Memory B cell (primary cell): ENCODE data around the gene KRT32.

Source experiments
- ATAC-seq: fragments of 150-1000 bp; cut with Tn5 transposase; 2 replicates; pipeline ENCODE4 v1.10.0; 2021; ENCODE audit warnings: low read depth, mild to moderate bottlenecking, moderate library complexity
- DNase-seq, 2 donors: peaks; one replicate each; pipeline ENCODE4 v3.0.0; 2022; ENCODE audit warnings: low spot score in 2 of 2
- H3K27ac Mint-ChIP-seq: one replicate; pipeline ENCODE4 v1.8.0; 2022; ENCODE audit warnings: mild to moderate bottlenecking, moderate library complexity, mixed read lengths
- H3K27me3 Mint-ChIP-seq: one replicate; pipeline ENCODE4 v1.8.0; 2022; ENCODE audit warnings: mixed read lengths
- H3K36me3 Mint-ChIP-seq: one replicate; pipeline ENCODE4 v1.8.0; 2022; ENCODE audit warnings: mild to moderate bottlenecking, mixed read lengths
- H3K4me1 Mint-ChIP-seq: one replicate; pipeline ENCODE4 v1.8.0; 2022; ENCODE audit warnings: mixed read lengths
- H3K4me3 Mint-ChIP-seq: one replicate; pipeline ENCODE4 v1.8.0; 2022; ENCODE audit warnings: mild to moderate bottlenecking, moderate library complexity, mixed read lengths
- H3K9me3 Mint-ChIP-seq: one replicate; pipeline ENCODE4 v1.8.0; 2022; ENCODE audit warnings: mixed read lengths

KRT32 gene

DNA sequence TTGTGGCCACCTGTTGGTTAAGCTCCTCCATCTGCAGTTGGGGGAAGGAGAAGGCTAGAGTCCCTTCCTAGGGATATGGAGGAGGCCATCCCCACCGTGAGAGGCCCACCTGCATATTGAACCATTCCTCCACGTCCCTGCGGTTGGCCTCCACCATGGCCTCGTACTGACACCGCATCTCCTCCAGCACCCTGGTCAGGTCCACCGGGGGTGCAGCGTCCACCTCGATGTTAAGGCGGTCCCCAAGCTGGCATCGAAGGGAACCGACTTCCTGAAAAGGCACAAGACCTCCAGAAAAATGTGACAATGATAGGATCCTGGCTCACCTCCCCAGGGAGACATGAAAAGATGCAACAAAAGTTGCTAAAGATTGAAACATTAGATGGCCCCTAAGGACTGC lies 3.0 kb downstream of the KRT32 start:
- ATAC-seq: no peak
- H3K4me1 Mint-ChIP-seq: no peaks in the 10 kb centered on the region
- no peaks in the 10 kb centered on the region for H3K9me3 Mint-ChIP-seq
- peaks cover 11% of the 10 kb centered on the region for H3K27me3 Mint-ChIP-seq
- no peak for DNase-seq
- H3K27ac Mint-ChIP-seq: no peak overlapping the region
- no peaks in the 10 kb centered on the region for H3K36me3 Mint-ChIP-seq
- H3K4me3 Mint-ChIP-seq: no peak overlapping the region

DNA sequence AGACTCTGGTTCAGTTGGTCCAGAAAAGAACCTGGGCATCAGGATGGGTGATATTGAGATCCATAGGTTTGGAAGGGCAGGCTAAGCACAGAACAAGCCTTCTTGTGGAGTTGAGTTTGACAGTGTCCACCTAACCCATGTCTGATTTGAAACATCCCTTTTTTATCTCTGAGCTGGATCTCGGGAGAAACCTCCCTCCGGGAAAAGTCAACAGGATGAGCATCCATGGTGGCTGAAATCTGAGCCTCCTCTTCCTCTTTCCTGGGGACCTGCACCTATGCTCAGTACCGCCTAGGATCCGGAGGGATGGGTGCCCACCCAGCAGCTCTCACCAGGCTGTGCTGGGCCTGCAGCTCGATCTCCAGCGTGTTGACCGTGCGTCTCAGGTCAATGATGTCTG lies 3.4 kb downstream of the KRT32 start:
- Mint-ChIP-seq H3K4me3 (no peak overlapping the region), H3K27ac (no peak overlapping the region), H3K4me1 (no peaks in the 10 kb centered on the region), H3K9me3 (no peaks in the 10 kb centered on the region), H3K36me3 (no peaks in the 10 kb centered on the region), H3K27me3 (peaks cover 13% of the 10 kb centered on the region)
- ATAC-seq: no peak
- DNase-seq: no peak

DNA sequence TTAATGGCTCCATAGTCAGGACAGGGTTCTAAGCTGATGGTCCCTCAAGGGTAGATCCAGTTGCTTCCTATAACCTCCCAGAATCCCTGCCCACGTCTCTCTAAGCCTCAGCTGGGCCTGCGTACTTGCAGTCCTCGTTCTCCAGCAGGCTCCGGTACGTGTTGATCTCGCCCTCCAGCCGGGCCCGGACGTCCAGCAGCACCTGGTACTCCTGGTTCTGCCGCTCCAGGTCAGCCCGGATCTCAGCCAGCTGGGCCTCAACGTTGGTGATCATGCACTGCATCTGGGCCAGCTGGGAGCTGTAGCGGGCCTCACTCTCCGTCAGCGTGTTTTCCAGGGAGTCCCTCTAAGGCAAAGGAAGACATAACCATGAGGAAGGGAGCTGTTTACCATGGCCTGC lies 4.5 kb downstream of the KRT32 start:
- H3K9me3 Mint-ChIP-seq: no peaks in the 10 kb centered on the region
- peaks cover 11% of the 10 kb centered on the region for H3K27me3 Mint-ChIP-seq
- H3K27ac Mint-ChIP-seq: no peak overlapping the region
- ATAC-seq: no peak
- H3K4me3 Mint-ChIP-seq: no peak overlapping the region
- no peaks in the 10 kb centered on the region for H3K36me3 Mint-ChIP-seq
- no peak for DNase-seq
- no peaks in the 10 kb centered on the region for H3K4me1 Mint-ChIP-seq

- ATAC-seq (no peak), DNase-seq (no peak)
- no peak overlapping the region for H3K4me3 Mint-ChIP-seq
- no peaks in the 10 kb centered on the region for H3K9me3 Mint-ChIP-seq
- peaks cover 9% of the 10 kb centered on the region for H3K27me3 Mint-ChIP-seq
- no peak overlapping the region for H3K27ac Mint-ChIP-seq
- no peaks in the 10 kb centered on the region for H3K4me1 Mint-ChIP-seq
- no peaks in the 10 kb centered on the region for H3K36me3 Mint-ChIP-seq
Observed at GRCh38 chr17:41457676-41458075, 9.5 kb downstream of the KRT32 start.

DNA sequence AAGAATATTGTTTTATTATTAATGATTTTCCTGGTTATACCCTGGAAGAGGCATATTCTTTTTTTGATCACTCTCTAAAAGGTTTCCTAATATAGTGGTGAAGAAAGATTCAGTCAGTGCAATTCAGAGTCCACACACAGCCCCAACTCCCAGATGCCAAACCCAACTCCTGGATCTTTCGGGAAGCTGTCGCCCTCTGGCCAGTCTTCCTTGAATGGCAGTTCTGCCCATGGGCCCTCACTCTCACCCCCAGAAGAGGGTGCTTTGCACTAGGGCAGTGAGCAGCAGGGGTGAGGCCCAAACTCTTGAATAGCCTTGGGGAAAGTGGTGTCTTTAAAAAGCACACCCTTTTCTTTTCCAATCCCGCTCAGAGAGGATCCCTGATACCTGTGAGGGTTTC lies 11.0 kb downstream of the KRT32 start:
- peaks cover 9% of the 10 kb centered on the region for H3K27me3 Mint-ChIP-seq
- no peak overlapping the region for H3K27ac Mint-ChIP-seq
- H3K4me1 Mint-ChIP-seq: no peaks in the 10 kb centered on the region
- ATAC-seq (no peak), DNase-seq (no peak)
- H3K4me3 Mint-ChIP-seq: no peak overlapping the region
- no peaks in the 10 kb centered on the region for H3K9me3 Mint-ChIP-seq
- no peaks in the 10 kb centered on the region for H3K36me3 Mint-ChIP-seq

- ATAC-seq (no peak), DNase-seq (no peak)
- H3K4me1 Mint-ChIP-seq: no peaks in the 10 kb centered on the region
- no peaks in the 10 kb centered on the region for H3K36me3 Mint-ChIP-seq
- H3K27me3 Mint-ChIP-seq: peaks cover 6% of the 10 kb centered on the region
- no peaks in the 10 kb centered on the region for H3K9me3 Mint-ChIP-seq
- no peak overlapping the region for H3K4me3 Mint-ChIP-seq
- no peak overlapping the region for H3K27ac Mint-ChIP-seq
Observed at GRCh38 chr17:41455236-41455635, 11.9 kb downstream of the KRT32 start.

DNA sequence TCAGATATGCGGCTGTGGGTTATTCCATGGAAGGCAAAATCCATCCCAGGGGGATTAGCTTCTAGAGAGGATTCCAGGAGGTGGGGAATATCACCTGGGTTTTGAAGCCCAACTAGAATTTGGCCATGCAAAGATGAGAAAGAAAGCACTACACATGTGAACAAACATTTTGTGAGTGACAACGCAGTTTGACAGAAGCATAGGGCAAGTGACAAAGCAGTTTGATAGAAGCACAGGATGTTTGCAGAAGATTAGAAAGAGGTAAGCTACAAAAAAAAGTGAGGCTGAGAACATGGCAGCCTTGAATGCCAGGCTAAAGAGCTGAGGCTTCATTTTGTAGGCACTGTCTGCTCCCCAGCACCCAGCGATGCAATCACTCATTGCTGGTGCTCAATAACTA lies 14.1 kb downstream of the KRT32 start:
- DNase-seq: no peak
- no peak for ATAC-seq
- no peaks in the 10 kb centered on the region for H3K36me3 Mint-ChIP-seq
- peaks cover 12% of the 10 kb centered on the region for H3K27me3 Mint-ChIP-seq
- no peak overlapping the region for H3K27ac Mint-ChIP-seq
- no peak overlapping the region for H3K4me3 Mint-ChIP-seq
- no peaks in the 10 kb centered on the region for H3K4me1 Mint-ChIP-seq
- no peaks in the 10 kb centered on the region for H3K9me3 Mint-ChIP-seq

DNA sequence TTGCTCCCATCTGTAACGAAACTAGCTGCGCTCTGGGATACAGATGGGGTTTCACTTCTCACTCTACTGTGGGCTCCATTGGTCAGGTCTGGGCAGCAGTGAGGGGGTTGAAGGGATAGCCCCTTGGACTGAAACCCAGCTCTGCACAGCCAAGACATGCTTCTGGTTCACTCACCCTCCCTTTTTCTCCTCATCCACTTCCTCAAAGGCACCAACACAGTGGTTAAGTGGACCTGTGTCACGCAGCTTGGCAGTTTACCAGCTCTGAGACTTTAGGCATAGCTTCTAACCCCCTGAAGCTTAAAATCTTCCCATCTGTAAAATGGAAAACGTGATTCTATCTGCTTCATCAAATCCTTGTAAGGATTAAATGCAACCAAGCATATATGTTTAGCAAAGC lies 14.9 kb downstream of the KRT32 start:
- no peaks in the 10 kb centered on the region for H3K9me3 Mint-ChIP-seq
- no peak overlapping the region for H3K27ac Mint-ChIP-seq
- H3K4me1 Mint-ChIP-seq: no peaks in the 10 kb centered on the region
- DNase-seq (no peak), ATAC-seq (no peak)
- H3K36me3 Mint-ChIP-seq: no peaks in the 10 kb centered on the region
- H3K4me3 Mint-ChIP-seq: no peak overlapping the region
- H3K27me3 Mint-ChIP-seq: peaks cover 13% of the 10 kb centered on the region

GRCh38 chr17:41451154-41451728 lies 15.9 kb downstream of the KRT32 start:
- no peak overlapping the region for H3K4me3 Mint-ChIP-seq
- peaks cover 15% of the 10 kb centered on the region for H3K27me3 Mint-ChIP-seq
- no peaks in the 10 kb centered on the region for H3K36me3 Mint-ChIP-seq
- H3K4me1 Mint-ChIP-seq: no peaks in the 10 kb centered on the region
- ATAC-seq (no peak), DNase-seq (no peak)
- no peaks in the 10 kb centered on the region for H3K9me3 Mint-ChIP-seq
- H3K27ac Mint-ChIP-seq: no peak overlapping the region

- no peaks in the 10 kb centered on the region for H3K4me1 Mint-ChIP-seq
- ATAC-seq: no peak
- H3K4me3 Mint-ChIP-seq: no peak overlapping the region
- H3K36me3 Mint-ChIP-seq: no peaks in the 10 kb centered on the region
- peaks cover 19% of the 10 kb centered on the region for H3K27me3 Mint-ChIP-seq
- H3K9me3 Mint-ChIP-seq: no peaks in the 10 kb centered on the region
- H3K27ac Mint-ChIP-seq: no peak overlapping the region
- DNase-seq: no peak
Observed at GRCh38 chr17:41449008-41449407, 18.2 kb downstream of the KRT32 start.

GRCh38 chr17:41448506-41448905 lies 18.7 kb downstream of the KRT32 start:
- Mint-ChIP-seq H3K27ac (no peak overlapping the region), H3K4me1 (no peaks in the 10 kb centered on the region), H3K27me3 (peaks cover 15% of the 10 kb centered on the region), H3K36me3 (no peaks in the 10 kb centered on the region), H3K9me3 (no peaks in the 10 kb centered on the region), H3K4me3 (no peak overlapping the region)
- no peak for DNase-seq
- no peak for ATAC-seq

GRCh38 chr17:41446806-41447205 lies 20.4 kb downstream of the KRT32 start:
- Mint-ChIP-seq H3K27me3 (peaks cover 23% of the 10 kb centered on the region), H3K36me3 (no peaks in the 10 kb centered on the region), H3K27ac (no peak overlapping the region), H3K4me3 (no peak overlapping the region), H3K4me1 (no peaks in the 10 kb centered on the region), H3K9me3 (no peaks in the 10 kb centered on the region)
- ATAC-seq: no peak
- no peak for DNase-seq

- H3K4me1 Mint-ChIP-seq: no peaks in the 10 kb centered on the region
Observed at GRCh38 chr17:41444640-41445039, 22.5 kb downstream of the KRT32 start.

GRCh38 chr17:41444186-41444585 lies 23.0 kb downstream of the KRT32 start:
- DNase-seq (no peak), ATAC-seq (no peak)
- Mint-ChIP-seq H3K4me1 (no peaks in the 10 kb centered on the region), H3K36me3 (no peaks in the 10 kb centered on the region), H3K4me3 (no peak overlapping the region), H3K9me3 (no peaks in the 10 kb centered on the region), H3K27ac (no peak overlapping the region), H3K27me3 (peaks cover 30% of the 10 kb centered on the region)

More at GRCh38 chr17:41444640-41445039, 22.5 kb downstream of the KRT32 start:
- no peaks in the 10 kb centered on the region for H3K9me3 Mint-ChIP-seq
- H3K4me3 Mint-ChIP-seq: no peak overlapping the region
- H3K27ac Mint-ChIP-seq: no peak overlapping the region
- DNase-seq: no peak
- ATAC-seq: no peak
- H3K27me3 Mint-ChIP-seq: peaks cover 30% of the 10 kb centered on the region
- H3K36me3 Mint-ChIP-seq: no peaks in the 10 kb centered on the region

- H3K9me3 Mint-ChIP-seq: no peaks in the 10 kb centered on the region
- no peak for ATAC-seq
- peaks cover 23% of the 10 kb centered on the region for H3K27me3 Mint-ChIP-seq
- DNase-seq: no peak
- no peaks in the 10 kb centered on the region for H3K36me3 Mint-ChIP-seq
- H3K4me3 Mint-ChIP-seq: no peak overlapping the region
- H3K27ac Mint-ChIP-seq: no peak overlapping the region
- no peaks in the 10 kb centered on the region for H3K4me1 Mint-ChIP-seq
Observed at GRCh38 chr17:41442739-41443138, 24.4 kb downstream of the KRT32 start.
